Spinal cord (tissue), 10 donors: ENCODE data around the gene LRRC27. TPM values are rescaled to one million over a fixed set of nuclear protein-coding genes. Genes with fewer than 3 reads are reported as not detected.

Experiments used
- DNase-seq, 6 donors: peaks; one replicate each; pipeline versions ENCODE4 v3.0.0 to v3.0.0-alpha.2; 2013 to 2015; ENCODE audit warnings: low spot score in 6 of 6, low read depth in 4 of 6
- H3K27ac ChIP-seq: one replicate; pipeline ENCODE4 v1.5.1; 2013; ENCODE audit warnings: low read depth, low read length, control low read depth
- H3K27me3 ChIP-seq: one replicate; pipeline ENCODE4 v1.6.1; 2013; ENCODE audit warnings: low read length; ENCODE audit not compliant: control insufficient read depth, insufficient read depth
- H3K36me3 ChIP-seq: one replicate; pipeline ENCODE4 v1.6.1; 2013; ENCODE audit warnings: low read length; ENCODE audit not compliant: control insufficient read depth, insufficient read depth
- H3K4me1 ChIP-seq: one replicate; pipeline ENCODE4 v1.6.1; 2013; ENCODE audit warnings: low read length; ENCODE audit not compliant: control insufficient read depth, insufficient read depth
- H3K4me3 ChIP-seq: one replicate; pipeline ENCODE4 v1.5.1; 2013; ENCODE audit warnings: low read depth, low read length, control low read depth
- H3K9me3 ChIP-seq: one replicate; pipeline ENCODE4 v1.6.1; 2013; ENCODE audit warnings: low read length; ENCODE audit not compliant: control insufficient read depth, insufficient read depth
- WGBS: methylation state at CpG from one replicate; pipeline ENCODE4 v1.1.5; 2013; ENCODE audit warnings: missing lambda C conversion rate; ENCODE audit not compliant: insufficient coverage; 5-methylcytosine and 5-hydroxymethylcytosine counted together
- polyA plus RNA-seq, 2 donors: library from polyadenylated mRNA; unstranded; fragments of 120-200 nt; gene quantifications; one replicate each; pipeline ENCODE4 v1.2.1, GENCODE V29; 2013; ENCODE audit not compliant: insufficient read length in 2 of 2
- total RNA-seq, 2 donors: library from RNA; depleted of rRNA in 1 of 2; stranded (reverse); fragments of 120-200 nt in 1 of 2; fragments of >200 nt in 1 of 2; gene quantifications; one replicate each; pipeline versions ENCODE4 v1.2.3 to v1.2.4, GENCODE V29; 2013 to 2014
- donor health status: healthy.

Gene LRRC27
- total and polyA plus RNA-seq, 4 donors = 19.5 to 31.2 (median 26.5) TPM

DNA sequence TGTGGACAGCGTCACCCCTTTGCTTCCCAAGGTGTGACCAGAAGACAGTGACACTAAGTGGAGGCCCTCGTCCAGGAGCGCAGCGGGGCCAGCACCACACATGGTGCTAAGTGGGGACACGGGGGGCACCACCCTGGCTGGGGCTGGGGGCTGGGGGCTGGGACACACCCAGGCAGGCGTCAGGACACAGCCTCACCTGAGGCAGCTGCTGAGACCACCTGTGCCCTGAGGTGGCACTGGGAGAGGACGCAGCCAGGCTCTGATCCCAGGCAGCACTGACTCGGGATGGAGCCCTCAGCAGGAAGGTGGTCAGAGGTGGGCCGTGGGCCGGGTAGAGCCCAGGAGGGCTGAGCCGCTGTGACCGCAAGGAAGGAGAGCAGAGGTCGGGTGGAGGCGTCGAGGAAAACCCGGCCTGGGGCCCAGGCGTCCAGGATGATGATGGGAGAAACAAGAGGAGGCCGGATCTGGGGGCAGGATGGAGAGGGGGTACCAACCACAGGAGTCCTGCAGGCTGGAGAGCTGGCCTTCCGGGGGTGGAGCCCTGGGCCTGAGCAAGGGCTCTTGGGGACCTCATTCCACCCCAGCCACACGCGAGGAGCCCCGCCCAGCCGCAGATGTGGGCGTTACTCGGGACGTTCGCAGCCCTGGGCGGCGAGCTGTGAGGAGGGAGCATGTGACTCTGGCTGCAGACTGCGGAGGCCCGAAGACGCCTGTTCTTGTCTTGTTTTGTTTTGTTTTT, 22.5 kb downstream of the LRRC27 start:
- no peaks in the 10 kb centered on the region for H3K9me3 ChIP-seq
- no peak overlapping the region for H3K27ac ChIP-seq
- H3K36me3 ChIP-seq = peaks cover 85% of the 10 kb centered on the region
- WGBS = 85% methylated on average over 26 of the region's 32 CpGs
- H3K27me3 ChIP-seq = no peaks in the 10 kb centered on the region
- no peak overlapping the region for H3K4me3 ChIP-seq
- no peaks in the 10 kb centered on the region for H3K4me1 ChIP-seq
- no peak for DNase-seq

DNA sequence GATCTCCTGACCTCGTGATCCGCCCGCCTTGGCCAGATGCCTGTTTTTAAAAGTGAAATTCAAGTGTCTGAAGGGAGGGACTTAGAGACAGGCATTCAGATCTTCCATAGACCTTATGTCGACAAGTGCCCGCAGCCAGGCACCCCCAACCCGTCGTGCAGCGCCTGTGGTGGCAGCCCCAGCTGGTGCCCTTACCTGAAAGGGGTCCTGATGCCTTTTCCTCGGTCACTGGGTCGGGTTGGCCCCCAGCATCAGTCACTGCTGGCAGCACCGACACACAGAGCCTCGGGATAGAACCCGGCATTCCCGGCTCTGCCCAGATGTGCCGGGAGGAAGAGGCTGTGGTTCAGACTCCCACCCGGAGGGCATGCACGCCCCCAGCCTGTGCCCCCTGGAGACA, 23.3 kb downstream of the LRRC27 start:
- H3K4me3 ChIP-seq = no peak overlapping the region
- 89% methylated on average over 17 of the region's 17 CpGs for WGBS
- no peaks in the 10 kb centered on the region for H3K27me3 ChIP-seq
- H3K36me3 ChIP-seq = peaks cover 79% of the 10 kb centered on the region
- no peaks in the 10 kb centered on the region for H3K4me1 ChIP-seq
- no peaks in the 10 kb centered on the region for H3K9me3 ChIP-seq
- no peak overlapping the region for H3K27ac ChIP-seq
- no peak for DNase-seq

DNA sequence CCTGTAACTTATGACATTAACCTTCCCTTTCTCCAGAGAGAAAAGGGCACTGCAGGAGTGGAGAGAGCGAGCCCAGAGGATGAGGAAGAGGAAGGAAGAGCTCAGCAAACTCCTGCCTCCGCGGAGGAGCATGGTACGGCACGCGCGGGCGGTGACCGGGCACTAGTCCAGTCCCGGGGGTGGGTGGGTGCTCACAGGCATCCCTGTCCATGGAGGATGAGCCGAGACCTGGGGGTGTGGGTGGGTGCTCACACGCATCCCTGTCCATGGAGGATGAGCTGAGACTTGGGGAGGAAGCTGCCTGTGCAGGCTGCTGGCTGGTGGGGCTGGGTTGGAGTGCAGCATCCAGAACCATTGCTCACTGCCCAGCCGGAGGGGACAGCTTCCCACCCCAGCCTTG, 23.8 kb downstream of the LRRC27 start:
- WGBS = 94% methylated on average over 6 of the region's 13 CpGs
- no peak overlapping the region for H3K27ac ChIP-seq
- no peaks in the 10 kb centered on the region for H3K4me1 ChIP-seq
- peaks cover 79% of the 10 kb centered on the region for H3K36me3 ChIP-seq
- DNase-seq = no peak
- H3K9me3 ChIP-seq = no peaks in the 10 kb centered on the region
- H3K27me3 ChIP-seq = no peaks in the 10 kb centered on the region
- H3K4me3 ChIP-seq = no peak overlapping the region

DNA sequence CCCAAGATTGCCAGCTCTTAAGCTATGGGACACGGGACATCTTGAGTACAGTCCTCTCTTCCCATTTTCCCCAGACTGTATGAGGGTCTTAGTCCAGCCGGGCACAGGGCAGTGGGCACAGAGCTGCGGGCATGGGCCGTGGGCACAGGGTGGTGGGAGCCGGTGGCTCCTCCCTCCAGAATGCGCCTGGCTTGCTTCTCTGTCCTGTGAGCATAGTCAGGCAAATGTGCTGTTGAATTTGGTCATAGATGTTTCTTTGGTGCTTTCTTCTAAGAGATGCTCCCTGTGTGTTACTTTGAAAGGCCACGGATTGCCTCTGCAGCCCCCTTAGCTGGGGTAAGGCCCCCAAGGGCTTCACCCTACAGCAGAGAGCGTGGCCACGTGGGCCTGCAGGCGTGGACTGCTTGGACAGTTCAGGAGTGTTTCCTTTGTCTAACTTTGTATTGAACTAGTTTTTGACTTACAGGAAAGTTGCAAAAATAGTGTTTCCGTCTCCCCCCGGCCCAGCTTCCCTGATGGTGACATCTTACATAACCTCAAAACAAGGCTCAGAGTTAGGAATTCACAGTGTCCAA, 24.7 kb downstream of the LRRC27 start:
- Histone ChIP-seq H3K36me3 (peaks cover 79% of the 10 kb centered on the region), H3K9me3 (no peaks in the 10 kb centered on the region), H3K27me3 (no peaks in the 10 kb centered on the region), H3K4me1 (no peaks in the 10 kb centered on the region), H3K27ac (no peak overlapping the region), H3K4me3 (no peak overlapping the region)
- 93% methylated on average over 12 of the region's 12 CpGs for WGBS
- DNase-seq = no peak

DNA sequence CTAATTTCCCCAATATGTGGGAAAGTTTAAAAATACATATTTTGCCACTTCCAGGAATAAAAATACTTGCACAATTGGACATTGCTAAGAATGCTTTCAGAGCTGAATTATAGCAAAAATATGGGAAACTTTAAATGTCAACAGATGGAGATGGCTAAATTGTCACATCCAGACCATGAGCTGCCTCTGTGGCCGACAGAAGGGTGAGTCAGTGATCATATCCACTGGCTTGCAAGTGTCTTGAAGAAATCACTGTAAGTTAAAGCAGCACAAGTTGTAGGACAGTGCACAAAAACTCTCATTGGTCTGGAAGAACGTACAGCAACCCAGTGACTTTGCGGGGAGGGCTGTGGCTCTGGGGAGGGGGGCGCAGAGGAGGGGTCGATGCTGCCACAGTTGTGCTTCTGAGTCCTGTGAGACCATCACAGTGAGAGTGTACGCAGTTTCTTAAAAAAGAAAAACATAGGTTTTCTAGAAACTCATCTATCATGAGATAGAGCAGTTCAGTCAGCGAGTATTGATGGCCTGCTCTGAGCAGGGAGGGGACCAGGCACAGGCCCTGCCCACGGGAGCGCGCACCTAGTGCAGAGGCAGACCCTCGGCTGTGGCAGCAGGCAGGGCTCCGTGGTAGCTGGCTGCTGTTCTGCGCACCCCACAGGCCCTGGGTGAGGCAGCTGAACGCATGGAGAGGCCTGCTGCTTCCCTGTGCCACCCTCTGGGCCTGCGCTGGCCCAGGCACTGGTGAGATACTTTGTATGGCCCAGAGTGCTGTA, 25.5 kb downstream of the LRRC27 start:
- no peaks in the 10 kb centered on the region for H3K4me1 ChIP-seq
- DNase-seq = no peak
- H3K36me3 ChIP-seq = peaks cover 83% of the 10 kb centered on the region

DNA sequence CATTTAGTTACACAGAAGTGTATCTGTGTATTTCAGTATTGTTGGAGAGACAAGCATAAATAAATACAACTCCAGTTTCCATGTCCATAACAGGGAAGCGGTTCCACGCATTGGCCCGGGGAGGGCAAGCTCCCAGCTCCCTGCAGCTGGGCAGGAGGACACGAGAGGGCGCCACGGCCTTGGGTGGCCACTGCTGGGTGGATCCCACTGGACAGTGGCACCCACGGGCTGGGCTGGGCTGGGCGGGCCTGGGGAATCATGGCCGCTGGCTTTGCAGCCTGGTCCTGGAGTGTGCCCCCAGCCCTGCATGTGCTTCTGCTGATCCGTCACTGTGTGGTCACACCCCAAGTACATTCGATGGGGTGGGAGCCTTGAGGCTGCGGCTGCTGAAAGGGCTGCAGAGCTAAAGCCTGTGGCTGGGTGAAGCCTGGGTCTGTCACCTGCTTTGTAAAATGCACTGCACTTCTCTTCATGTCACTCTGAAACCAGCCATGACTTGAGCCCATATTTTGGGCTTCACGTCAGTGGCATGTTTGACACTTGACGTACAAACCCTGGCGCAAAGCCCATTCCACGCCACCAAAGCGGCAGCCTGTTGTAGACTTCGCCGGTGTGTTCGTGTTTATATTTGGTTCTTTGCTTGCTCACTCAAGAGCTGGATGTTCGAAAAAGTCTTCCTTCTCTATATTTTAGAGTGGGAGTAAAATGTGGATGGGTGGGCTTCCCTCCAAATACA, 27.5 kb downstream of the LRRC27 start:
- Histone ChIP-seq H3K27me3 (no peaks in the 10 kb centered on the region), H3K9me3 (peaks cover 2% of the 10 kb centered on the region), H3K4me3 (no peak overlapping the region), H3K36me3 (peaks cover 79% of the 10 kb centered on the region), H3K4me1 (no peaks in the 10 kb centered on the region), H3K27ac (no peak overlapping the region)
- 85% methylated on average over 15 of the region's 21 CpGs for WGBS
- DNase-seq = peak in 1 of 6 donors; percentile 31

More for the DNA sequence above, 25.5 kb downstream of the LRRC27 start:
- no peak overlapping the region for H3K27ac ChIP-seq
- H3K27me3 ChIP-seq = no peaks in the 10 kb centered on the region
- H3K4me3 ChIP-seq = no peak overlapping the region
- no peaks in the 10 kb centered on the region for H3K9me3 ChIP-seq
- WGBS = 95% methylated on average over 14 of the region's 15 CpGs

DNA sequence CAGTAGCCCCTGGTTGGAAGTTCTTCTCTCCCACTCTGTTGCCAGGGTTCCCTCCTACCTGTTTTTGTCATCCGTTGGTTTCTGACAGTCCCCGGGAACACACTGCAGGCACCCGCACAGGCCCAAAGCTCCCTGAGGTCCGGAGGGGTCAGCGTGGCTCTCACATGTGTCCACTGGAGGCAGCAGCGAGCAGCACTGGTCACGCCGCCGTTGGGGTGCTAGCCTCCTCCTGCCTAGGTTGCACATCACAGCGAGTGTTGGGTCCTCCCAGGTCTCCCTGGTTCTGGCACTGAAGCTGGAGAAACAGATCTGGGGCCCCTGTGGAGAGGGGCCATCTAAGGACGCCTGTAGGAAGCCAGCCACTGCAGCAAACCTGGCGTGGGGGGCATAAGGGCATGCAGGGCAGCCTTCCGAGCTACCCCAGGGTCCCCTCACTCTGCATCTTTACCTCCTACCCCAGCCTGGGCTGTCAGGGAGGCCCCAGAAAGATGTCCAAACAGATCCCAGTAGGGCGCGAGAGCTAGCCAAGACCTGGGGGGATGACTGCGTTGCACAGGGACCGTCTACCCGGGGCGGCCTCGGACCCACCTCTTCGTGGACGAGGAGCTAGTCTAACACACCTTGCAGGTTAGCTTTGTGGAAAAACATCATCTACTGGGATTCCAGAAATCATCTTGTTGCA, 28.9 kb downstream of the LRRC27 start:
- peaks cover 77% of the 10 kb centered on the region for H3K36me3 ChIP-seq
- no peak overlapping the region for H3K27ac ChIP-seq
- no peak overlapping the region for H3K4me3 ChIP-seq
- H3K4me1 ChIP-seq = peaks cover 3% of the 10 kb centered on the region
- WGBS = 59% methylated on average over 19 of the region's 22 CpGs
- no peak for DNase-seq
- no peaks in the 10 kb centered on the region for H3K27me3 ChIP-seq
- peaks cover 2% of the 10 kb centered on the region for H3K9me3 ChIP-seq

DNA sequence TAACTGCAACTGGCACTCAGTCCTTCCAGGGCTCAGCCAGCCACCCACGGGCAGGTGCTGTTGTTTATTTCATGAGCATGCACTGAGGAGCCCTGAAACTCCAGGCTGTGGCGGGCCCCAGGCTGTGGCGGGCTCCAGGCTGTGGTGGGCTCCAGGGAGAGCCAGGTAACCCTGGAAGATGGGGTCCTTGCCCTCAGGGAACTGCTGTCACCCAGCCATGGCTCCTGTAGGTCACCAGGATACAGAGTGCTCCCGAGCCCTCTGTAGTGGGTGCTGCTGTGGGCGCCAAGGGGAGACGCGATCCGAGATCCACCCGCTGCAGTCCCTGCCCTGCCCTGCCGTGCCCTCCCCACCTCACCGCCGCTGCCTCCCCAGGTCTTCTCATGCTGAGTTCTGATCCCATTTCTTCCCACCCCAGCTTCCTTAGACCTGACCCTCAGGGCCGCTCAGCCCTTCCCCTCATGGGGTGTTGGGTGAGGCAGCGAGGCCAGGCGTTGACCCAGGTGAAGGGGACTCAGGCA, 29.6 kb downstream of the LRRC27 start:
- Histone ChIP-seq H3K36me3 (peaks cover 79% of the 10 kb centered on the region), H3K9me3 (peaks cover 2% of the 10 kb centered on the region), H3K4me3 (no peak overlapping the region), H3K4me1 (peaks cover 3% of the 10 kb centered on the region), H3K27ac (no peak overlapping the region), H3K27me3 (no peaks in the 10 kb centered on the region)
- 90% methylated on average over 14 of the region's 15 CpGs for WGBS
- no peak for DNase-seq

DNA sequence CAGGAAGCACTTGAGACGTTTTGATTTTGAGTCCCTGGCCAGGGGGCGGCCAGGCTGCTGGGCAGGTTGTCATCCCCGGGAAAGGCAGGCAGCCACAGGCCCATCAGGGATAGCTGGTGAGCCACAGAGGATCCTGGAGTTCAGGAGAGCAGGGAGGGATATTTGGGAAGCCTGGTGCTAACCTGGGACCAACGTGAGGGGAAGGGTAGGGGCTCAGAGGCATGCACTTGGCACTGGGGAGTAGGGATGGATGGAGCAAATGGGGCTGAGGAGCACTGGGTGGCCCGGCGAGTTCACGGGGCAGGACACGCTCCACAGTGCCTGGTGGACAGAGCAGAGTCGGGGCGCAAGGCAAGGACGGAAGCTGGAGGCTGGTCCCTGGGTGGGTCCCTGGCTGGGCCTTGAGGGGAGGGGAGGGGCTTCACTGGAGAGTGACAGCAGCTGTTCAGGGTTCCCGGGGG, 30.2 kb downstream of the LRRC27 start:
- no peaks in the 10 kb centered on the region for H3K27me3 ChIP-seq
- no peak overlapping the region for H3K27ac ChIP-seq
- H3K4me1 ChIP-seq = peaks cover 3% of the 10 kb centered on the region
- H3K36me3 ChIP-seq = peaks cover 76% of the 10 kb centered on the region
- DNase-seq = no peak
- WGBS = 78% methylated on average over 9 of the region's 12 CpGs
- H3K4me3 ChIP-seq = no peak overlapping the region
- H3K9me3 ChIP-seq = peaks cover 2% of the 10 kb centered on the region
